Measurements from ENCODE around the gene PTPRD. TPM values are rescaled to one million over a fixed set of nuclear protein-coding genes. Genes with fewer than 3 reads are reported as not detected.

Gene PTPRD
- total RNA-seq, 1 experiment from 2014 or later = 69.6 TPM

GRCh38 chr9:9614607-9615006 lies 998.2 kb downstream of the PTPRD start (continued):
- no peak for TF ChIP-seq GRHL2 (CRISPR knock-in tag; IDR thresholded peaks at IDR 0.05; ENCODE audit: insufficient replicate concordance, severe bottlenecking)
- no peak for TF ChIP-seq TEAD4 (CRISPR knock-in tag; IDR thresholded peaks at IDR 0.05)
- no peak for TF ChIP-seq ZSCAN18 (CRISPR knock-in tag; IDR thresholded peaks at IDR 0.05)
- TF ChIP-seq E2F4 (CRISPR knock-in tag; IDR thresholded peaks at IDR 0.05; ENCODE audit: borderline replicate concordance, low read depth) = no peak
- no peak for TF ChIP-seq ZNF281 (CRISPR knock-in tag; IDR thresholded peaks at IDR 0.05)
- no peak for TF ChIP-seq NFATC4 (CRISPR knock-in tag; IDR thresholded peaks at IDR 0.05)
- no peak for TF ChIP-seq ETV6 (CRISPR knock-in tag; IDR thresholded peaks at IDR 0.05)
- TF ChIP-seq HMGA2 (CRISPR knock-in tag; IDR thresholded peaks at IDR 0.05) = no peak
- no peak for TF ChIP-seq FOXP1 (CRISPR knock-in tag; IDR thresholded peaks at IDR 0.05; ENCODE audit: borderline replicate concordance)
- no peak for TF ChIP-seq AR (CRISPR knock-in tag; IDR thresholded peaks at IDR 0.05)
- no peak for TF ChIP-seq NR3C1 (CRISPR knock-in tag; conservative IDR thresholded peaks at IDR 0.05; ENCODE audit: low read depth)
- TF ChIP-seq OVOL2 (CRISPR knock-in tag; IDR thresholded peaks at IDR 0.05; ENCODE audit: borderline replicate concordance) = no peak
- TF ChIP-seq ZNF121 (CRISPR knock-in tag; IDR thresholded peaks at IDR 0.05) = no peak

GRCh38 chr9:9612755-9613154 lies 1000.0 kb downstream of the PTPRD start:
- Mint-ChIP-seq H3K4me1 (peaks cover 6% of the 10 kb centered on the region), H3K27ac (no peak overlapping the region), H3K36me3 (no peaks in the 10 kb centered on the region), H3K27me3 (ENCODE audit: low read depth) (no peaks in the 10 kb centered on the region), H3K4me3 (no peak overlapping the region), H3K9me3 (no peaks in the 10 kb centered on the region)
- CTCF ChIA-PET = interaction anchor here (1.8 kb wide), 1 partner anchor 330 kb away, joined by 5 read pairs; no protein-coding TSS in a partner anchor
- DNase-seq (ENCODE audit: low spot score) (no peak), ATAC-seq (no peak)
- no peak for TF ChIP-seq ZMAT4 (CRISPR knock-in tag; IDR thresholded peaks at IDR 0.05)
- no peak for TF ChIP-seq JAZF1 (CRISPR knock-in tag; IDR thresholded peaks at IDR 0.05)
- no peak for TF ChIP-seq PREB (CRISPR knock-in tag; IDR thresholded peaks at IDR 0.05; ENCODE audit: borderline replicate concordance)
- no peak for TF ChIP-seq GABPB1 (CRISPR knock-in tag; IDR thresholded peaks at IDR 0.05)
- no peak for TF ChIP-seq ZNF263 (CRISPR knock-in tag; IDR thresholded peaks at IDR 0.05; ENCODE audit: low read depth)
- no peak for TF ChIP-seq STAT6 (CRISPR knock-in tag; conservative IDR thresholded peaks at IDR 0.05; ENCODE audit: low read depth)
- no peak for TF ChIP-seq ZNF317 (CRISPR knock-in tag; IDR thresholded peaks at IDR 0.05; ENCODE audit: borderline replicate concordance, low read depth)
- no peak for TF ChIP-seq ZNF423 (CRISPR knock-in tag; IDR thresholded peaks at IDR 0.05)
- TF ChIP-seq ESRRA (CRISPR knock-in tag; IDR thresholded peaks at IDR 0.05; ENCODE audit: borderline replicate concordance) = no peak
- POLR2A ChIA-PET = no interaction called here
